ENCODE measurements around the gene UBE2C. TPM values are rescaled to one million over a fixed set of nuclear protein-coding genes. Genes with fewer than 3 reads are reported as not detected.
A peak's percentile ranks its signal among the peaks of the same experiment; 100 is the strongest.
"Not testable (repeated sequence)": the region's sequence is repeated elsewhere in the genome, so short reads cannot be mapped to it uniquely, and the experiment has no call there.

The UBE2C gene
- total and polyA plus RNA-seq, 3 experiments from 2014 or later: 124 to 130 TPM; not detected in 1

DNA sequence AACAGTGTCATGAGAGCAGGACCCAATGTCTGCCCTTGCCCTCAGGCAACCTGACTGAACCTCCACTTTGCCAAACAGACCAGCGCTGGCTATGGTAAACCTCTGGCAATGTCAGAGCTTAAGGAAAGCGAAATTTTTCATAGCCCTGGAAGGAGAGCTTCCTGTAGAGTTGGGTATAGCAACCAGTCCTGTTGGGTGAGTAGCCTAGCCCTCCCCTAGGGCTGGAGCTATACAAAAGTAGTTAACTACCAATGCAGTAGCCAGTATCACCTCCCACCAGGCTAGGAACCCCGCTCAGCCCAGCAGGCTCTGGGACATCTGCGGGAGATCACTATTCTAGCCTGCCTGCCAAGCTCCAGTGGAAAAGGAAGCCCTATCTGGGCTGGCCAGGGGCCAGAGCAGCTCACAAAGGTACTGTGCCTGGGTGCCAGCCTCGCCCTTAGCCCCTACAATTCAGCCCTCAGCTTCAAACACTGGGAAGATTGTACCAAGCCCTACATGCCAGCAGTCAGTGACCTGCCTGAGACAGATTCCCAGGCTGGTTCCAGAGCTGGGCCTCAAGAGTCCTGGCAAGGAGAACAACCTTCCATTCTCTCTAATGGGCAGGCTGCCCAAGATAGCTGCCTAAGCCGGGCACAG lies 28.7 kb upstream of the UBE2C start:
- Mint-ChIP-seq H3K27ac (peak overlapping the region in 1 of 8 donors; percentile 63), H3K4me3 (no peak overlapping the region), H3K9me3 (no peaks in the 10 kb centered on the region), H3K27me3 (peaks cover 1 to 3% of the 10 kb centered on the region in 2 donors), H3K36me3 (no peaks in the 10 kb centered on the region), H3K4me1 (peaks cover 5 to 15% (median 6%) of the 10 kb centered on the region in 3 donors)
- Histone ChIP-seq H3K27ac (ENCODE audit: low read depth, low read length) (no peak overlapping the region), H3K27me3 (ENCODE audit: insufficient read depth, low read length, poor library complexity, severe bottlenecking) (no peaks in the 10 kb centered on the region), H3K9me3 (ENCODE audit: low read length) (no peaks in the 10 kb centered on the region), H3K36me3 (ENCODE audit: insufficient read depth, low read length) (no peaks in the 10 kb centered on the region), H3K4me1 (ENCODE audit: insufficient read depth, low read length) (no peaks in the 10 kb centered on the region), H3K4me3 (ENCODE audit: low read length) (no peak overlapping the region)
- POLR2A ChIA-PET: no interaction called here
- CTCF ChIA-PET: interaction anchor here (0.9 to 3.3 kb wide), 3 partner anchors 12 to 203 kb away, joined by 3 to 14 read pairs (median 6); no protein-coding TSS in a partner anchor
- DNase-seq: no peak

DNA sequence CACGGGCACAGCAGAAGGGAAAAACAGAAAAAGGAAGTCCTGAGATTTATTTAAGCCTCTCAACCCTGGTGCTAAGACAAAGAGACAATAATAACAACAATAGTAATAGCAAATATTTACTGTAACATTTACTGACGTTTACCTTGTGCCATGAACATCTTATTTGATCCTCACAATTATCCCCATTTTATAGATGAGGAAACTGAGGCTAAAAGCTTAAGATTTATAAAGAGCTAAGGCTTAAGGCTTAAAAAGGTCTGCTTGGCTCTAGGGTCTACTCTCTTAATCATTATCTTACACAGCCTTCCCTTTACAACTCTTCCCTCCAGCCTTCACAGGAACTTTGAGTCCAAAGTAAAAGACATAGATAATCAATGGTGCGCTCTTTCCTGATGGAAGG lies 24.1 kb upstream of the UBE2C start:
- Histone ChIP-seq H3K27me3 (ENCODE audit: insufficient read depth, low read length, poor library complexity, severe bottlenecking) (no peaks in the 10 kb centered on the region), H3K27ac (ENCODE audit: low read depth, low read length) (no peak overlapping the region), H3K36me3 (ENCODE audit: insufficient read depth, low read length) (no peaks in the 10 kb centered on the region), H3K4me1 (ENCODE audit: insufficient read depth, low read length) (peaks cover 10% of the 10 kb centered on the region), H3K9me3 (ENCODE audit: low read length) (no peaks in the 10 kb centered on the region), H3K4me3 (ENCODE audit: low read length) (no peak overlapping the region)
- ChIA-PET CTCF (interaction anchor here (0.6 kb wide), 1 partner anchor 17 kb away, joined by 3 read pairs; no protein-coding TSS in a partner anchor), POLR2A (no interaction called here)
- Mint-ChIP-seq H3K27ac (no peak overlapping the region), H3K27me3 (peaks cover 1 to 3% of the 10 kb centered on the region in 2 donors), H3K4me1 (peaks cover 13 to 20% (median 13%) of the 10 kb centered on the region in 3 donors), H3K36me3 (peaks cover 0 to 9% (median 0%) of the 10 kb centered on the region in 3 donors), H3K9me3 (no peaks in the 10 kb centered on the region), H3K4me3 (no peak overlapping the region)
- no peak for DNase-seq

DNA sequence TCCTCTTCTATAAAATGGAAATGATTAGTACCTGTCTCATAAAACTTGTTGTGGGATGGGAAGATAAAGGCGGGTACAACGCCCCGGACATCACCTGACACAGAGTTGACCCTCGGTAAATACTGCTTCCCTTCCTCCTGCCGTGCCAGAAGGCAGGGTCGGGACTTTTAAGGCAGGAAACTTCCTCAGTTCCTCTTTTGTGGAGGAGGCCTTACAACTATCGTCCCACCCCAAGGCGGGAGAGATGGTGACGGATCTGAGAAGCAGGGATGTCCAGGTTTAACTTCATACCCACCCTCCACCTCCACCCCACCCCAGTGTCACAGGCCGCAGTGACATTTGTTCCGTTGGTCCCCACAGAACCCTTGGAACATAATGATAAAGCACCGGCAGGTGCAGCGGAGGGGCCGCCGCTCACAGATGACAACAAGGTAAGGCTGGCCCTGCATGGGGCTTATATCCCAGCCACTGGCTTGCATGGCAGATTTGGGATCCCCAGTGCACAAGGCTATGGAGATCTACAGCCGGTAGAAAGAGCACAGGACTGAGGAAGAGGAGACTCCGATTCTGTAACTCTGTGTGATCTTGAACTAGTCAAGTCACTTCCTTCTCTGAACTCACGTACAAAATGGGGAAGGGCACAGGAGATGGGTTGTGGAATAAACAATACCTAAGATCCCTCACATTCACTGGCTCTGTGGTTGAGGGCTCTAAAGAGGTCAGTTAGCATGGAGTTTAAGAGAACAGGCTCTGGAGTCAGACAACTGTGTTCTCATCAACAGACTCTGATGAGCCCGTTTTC lies 19.9 kb upstream of the UBE2C start:
- peak overlapping the region; percentile 87 to 95 (median 91) for H3K4me3 Mint-ChIP-seq
- Histone ChIP-seq H3K4me1 (ENCODE audit: insufficient read depth, low read length) (peaks cover 10% of the 10 kb centered on the region), H3K27me3 (ENCODE audit: insufficient read depth, low read length, poor library complexity, severe bottlenecking) (no peaks in the 10 kb centered on the region), H3K27ac (ENCODE audit: low read depth, low read length) (peak overlapping the region; percentile 92), H3K9me3 (ENCODE audit: low read length) (no peaks in the 10 kb centered on the region), H3K36me3 (ENCODE audit: insufficient read depth, low read length) (peaks cover 12% of the 10 kb centered on the region), H3K4me3 (ENCODE audit: low read length) (peak overlapping the region; percentile 76)
- DNase-seq: no peak
- H3K27me3 Mint-ChIP-seq: no peaks in the 10 kb centered on the region
- H3K36me3 Mint-ChIP-seq: peaks cover 4 to 43% (median 14%) of the 10 kb centered on the region in 3 donors
- H3K9me3 Mint-ChIP-seq: no peaks in the 10 kb centered on the region
- peaks cover 13 to 23% (median 13%) of the 10 kb centered on the region in 3 donors for H3K4me1 Mint-ChIP-seq
- POLR2A ChIA-PET: interaction anchor here (0.5 kb wide), 1 partner anchor 12 kb away, joined by 3 read pairs; no protein-coding TSS in a partner anchor
- CTCF ChIA-PET: interaction anchor here (1.0 to 2.5 kb wide), 3 partner anchors 9 to 141 kb away, joined by 3 to 13 read pairs (median 3); no protein-coding TSS in a partner anchor
- peak overlapping the region; percentile 88 to 99 (median 95) for H3K27ac Mint-ChIP-seq

DNA sequence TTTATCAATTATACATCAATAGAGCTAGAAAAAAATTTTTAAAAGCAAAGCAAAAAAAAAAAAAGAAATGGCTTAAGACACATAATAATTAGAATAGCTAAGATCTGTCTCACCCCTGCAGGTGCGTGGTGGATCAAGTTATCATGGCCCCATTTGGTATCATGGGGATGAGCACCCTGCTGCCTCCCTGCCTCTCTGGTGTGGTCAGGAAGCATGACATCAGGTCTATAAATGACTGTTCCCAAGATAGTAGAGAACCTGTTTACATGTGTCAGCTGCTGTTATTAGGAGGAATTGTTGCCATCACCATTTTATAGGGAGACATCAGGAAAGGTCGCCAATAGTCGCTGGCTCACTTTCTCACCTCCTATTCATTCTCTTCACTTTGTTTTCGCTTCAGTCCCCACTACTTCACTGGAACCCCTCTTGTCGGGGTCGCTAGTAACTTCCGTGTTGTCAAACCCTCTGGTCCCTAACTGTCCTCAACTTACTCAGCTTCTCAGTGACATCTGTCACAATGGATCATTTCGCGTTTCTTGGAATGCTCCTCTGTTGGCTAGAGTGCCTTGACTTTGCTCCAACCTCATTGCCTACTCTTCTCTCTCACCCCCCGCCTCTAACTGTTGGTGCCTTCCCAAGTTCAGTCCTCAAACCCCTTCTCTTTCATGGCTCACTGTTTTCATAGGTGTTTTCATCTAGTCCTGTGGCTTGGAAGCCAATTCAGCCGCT lies 15.9 kb upstream of the UBE2C start:
- H3K4me3 ChIP-seq (ENCODE audit: low read length): no peak overlapping the region
- peak overlapping the region in 1 of 7 donors; percentile 4 for H3K4me3 Mint-ChIP-seq
- peaks cover 10% of the 10 kb centered on the region for H3K4me1 ChIP-seq (ENCODE audit: insufficient read depth, low read length)
- H3K9me3 Mint-ChIP-seq: no peaks in the 10 kb centered on the region
- H3K36me3 Mint-ChIP-seq: peaks cover 4 to 57% (median 15%) of the 10 kb centered on the region in 3 donors
- no peaks in the 10 kb centered on the region for H3K27me3 Mint-ChIP-seq
- no peaks in the 10 kb centered on the region for H3K9me3 ChIP-seq (ENCODE audit: low read length)
- no peak overlapping the region for H3K27ac ChIP-seq (ENCODE audit: low read depth, low read length)
- DNase-seq: no peak
- H3K27ac Mint-ChIP-seq: peak overlapping the region in 5 of 8 donors; percentile 4 to 85 (median 49)
- H3K4me1 Mint-ChIP-seq: peaks cover 21 to 28% (median 22%) of the 10 kb centered on the region in 3 donors
- POLR2A ChIA-PET: no interaction called here
- H3K36me3 ChIP-seq (ENCODE audit: insufficient read depth, low read length): peaks cover 17% of the 10 kb centered on the region
- CTCF ChIA-PET: interaction anchor here (1.1 to 1.6 kb wide), 2 partner anchors 11 to 476 kb away, joined by 3 to 4 read pairs; no protein-coding TSS in a partner anchor
- no peaks in the 10 kb centered on the region for H3K27me3 ChIP-seq (ENCODE audit: insufficient read depth, low read length, poor library complexity, severe bottlenecking)

DNA sequence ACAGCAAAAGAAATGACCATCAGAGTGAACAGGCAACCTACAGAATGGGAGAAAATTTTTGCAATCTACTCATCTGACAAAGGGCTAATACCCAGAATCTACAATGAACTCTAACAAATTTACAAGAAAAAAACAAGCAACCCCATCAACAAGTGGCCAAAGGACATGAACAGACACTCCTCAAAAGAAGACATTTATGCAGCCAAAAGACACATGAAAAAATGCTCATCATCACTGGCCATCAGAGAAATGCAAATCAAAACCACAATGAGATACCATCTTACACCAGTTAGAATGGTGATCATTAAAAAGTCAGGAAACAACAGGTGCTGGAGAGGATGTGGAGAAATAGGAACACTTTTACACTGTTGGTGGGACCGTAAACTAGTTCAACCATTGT lies 14.9 kb upstream of the UBE2C start:
- peak overlapping the region in 1 of 8 donors; percentile 32 for H3K27ac Mint-ChIP-seq
- CTCF ChIA-PET: not testable (repeated sequence)

DNA sequence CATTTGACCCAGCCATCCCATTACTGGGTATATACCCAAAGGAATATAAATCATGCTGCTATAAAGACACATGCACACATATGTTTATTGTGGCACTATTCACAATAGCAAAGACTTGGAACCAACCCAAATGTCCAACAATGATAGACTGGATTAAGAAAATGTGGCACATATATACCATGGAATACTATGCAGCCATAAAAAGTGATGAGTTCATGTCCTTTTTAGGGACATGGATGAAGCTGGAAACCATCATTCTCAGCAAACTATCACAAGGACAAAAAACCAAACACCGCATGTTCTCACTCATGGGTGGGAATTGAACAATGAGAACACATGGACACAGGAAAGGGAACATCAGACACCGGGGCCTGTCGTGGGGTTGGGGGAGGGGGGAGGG lies 14.5 kb upstream of the UBE2C start:
- H3K9me3 ChIP-seq (ENCODE audit: low read length); H3K27ac ChIP-seq (ENCODE audit: low read depth, low read length); H3K27me3 Mint-ChIP-seq; DNase-seq; H3K4me3 Mint-ChIP-seq; H3K4me3 ChIP-seq (ENCODE audit: low read length); H3K27me3 ChIP-seq (ENCODE audit: insufficient read depth, low read length, poor library complexity, severe bottlenecking); H3K4me1 ChIP-seq (ENCODE audit: insufficient read depth, low read length); POLR2A ChIA-PET; H3K9me3 Mint-ChIP-seq: not testable (repeated sequence)
- Mint-ChIP-seq H3K4me1 (peaks cover 11 to 15% (median 11%) of the 10 kb centered on the region in 3 donors), H3K27ac (peak overlapping the region in 1 of 8 donors; percentile 94), H3K36me3 (peaks cover 4 to 64% (median 23%) of the 10 kb centered on the region in 3 donors)
- peaks cover 27% of the 10 kb centered on the region for H3K36me3 ChIP-seq (ENCODE audit: insufficient read depth, low read length)
- CTCF ChIA-PET: interaction anchor here (1.4 to 2.5 kb wide), 5 partner anchors 11 to 173 kb away, joined by 4 to 21 read pairs (median 11); partner anchors contain the start of gene ZNF335

More for the DNA sequence above, 14.9 kb upstream of the UBE2C start:
- POLR2A ChIA-PET; H3K9me3 Mint-ChIP-seq; H3K27me3 ChIP-seq (ENCODE audit: insufficient read depth, low read length, poor library complexity, severe bottlenecking); H3K4me3 Mint-ChIP-seq; H3K4me1 ChIP-seq (ENCODE audit: insufficient read depth, low read length); H3K9me3 ChIP-seq (ENCODE audit: low read length); H3K27ac ChIP-seq (ENCODE audit: low read depth, low read length); H3K4me3 ChIP-seq (ENCODE audit: low read length); DNase-seq; H3K27me3 Mint-ChIP-seq: not testable (repeated sequence)
- peaks cover 23% of the 10 kb centered on the region for H3K36me3 ChIP-seq (ENCODE audit: insufficient read depth, low read length)
- peaks cover 15 to 20% (median 16%) of the 10 kb centered on the region in 3 donors for H3K4me1 Mint-ChIP-seq
- peaks cover 4 to 62% (median 19%) of the 10 kb centered on the region in 3 donors for H3K36me3 Mint-ChIP-seq

DNA sequence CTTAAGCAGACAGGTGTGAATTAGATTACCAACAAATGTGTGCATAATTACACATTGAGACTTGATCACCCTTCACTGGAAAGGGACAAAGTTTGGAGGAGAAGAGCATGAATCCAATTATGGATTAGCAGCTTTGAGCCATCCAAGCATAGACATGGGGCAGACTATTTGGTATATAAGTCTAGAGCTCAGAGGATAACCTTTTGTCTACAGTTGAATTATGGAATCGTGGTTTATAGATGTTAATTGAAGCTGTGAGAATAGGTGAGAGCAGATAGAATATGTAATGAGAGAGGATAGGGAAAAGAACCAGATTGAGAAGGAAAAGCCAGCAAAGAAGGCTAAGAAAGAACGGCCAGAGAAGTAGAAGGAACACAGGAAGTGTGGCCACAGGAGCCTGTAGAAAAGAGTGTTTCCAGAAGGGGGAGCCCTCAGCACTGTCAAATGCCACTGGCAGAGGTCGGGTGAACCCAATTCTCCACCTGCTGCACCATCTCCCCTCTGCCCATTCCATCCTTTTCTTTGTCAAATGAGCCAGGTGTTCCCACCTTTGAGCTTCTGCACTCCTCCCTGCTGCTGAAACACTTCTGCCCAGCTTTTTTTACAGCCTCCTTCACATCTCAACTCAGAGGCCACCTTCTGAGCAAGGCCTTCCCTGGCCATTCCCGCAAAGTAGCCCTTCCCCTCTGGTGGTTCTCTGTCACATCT lies 13.4 kb upstream of the UBE2C start:
- Mint-ChIP-seq H3K27me3 (no peaks in the 10 kb centered on the region), H3K27ac (peak overlapping the region; percentile 10 to 94 (median 66)), H3K36me3 (peaks cover 4 to 69% (median 28%) of the 10 kb centered on the region in 3 donors), H3K4me1 (peaks cover 10% of the 10 kb centered on the region in 3 donors), H3K4me3 (no peak overlapping the region), H3K9me3 (no peaks in the 10 kb centered on the region)
- ChIA-PET CTCF (interaction anchor here (0.8 to 2.5 kb wide), 20 partner anchors 9 to 215 kb away, joined by 3 to 21 read pairs (median 5); partner anchors contain the start of genes CTSA, NEURL2 and ZNF335), POLR2A (interaction anchor here (0.6 kb wide), 1 partner anchor 735 kb away, joined by 3 read pairs; no protein-coding TSS in a partner anchor)
- peak; percentile 40 to 73 (median 49) for DNase-seq
- Histone ChIP-seq H3K9me3 (ENCODE audit: low read length) (no peaks in the 10 kb centered on the region), H3K36me3 (ENCODE audit: insufficient read depth, low read length) (peaks cover 37% of the 10 kb centered on the region), H3K4me3 (ENCODE audit: low read length) (no peak overlapping the region), H3K27ac (ENCODE audit: low read depth, low read length) (no peak overlapping the region), H3K4me1 (ENCODE audit: insufficient read depth, low read length) (no peaks in the 10 kb centered on the region), H3K27me3 (ENCODE audit: insufficient read depth, low read length, poor library complexity, severe bottlenecking) (no peaks in the 10 kb centered on the region)

Measured in CD8-positive, alpha-beta memory T cell (primary cell).